SK-N-SH treated with all-trans-retinoic acid at 6 μM for 48 hours (cell line): ENCODE measurements around the gene EGFLAM.

Experiments
- ARNTL ChIP-seq: fragments of 450-650 bp; formaldehyde crosslinking; IDR thresholded peaks from 2 replicates; pipeline ENCODE4 v1.5.0; 2020; ENCODE audit warnings: low read depth, mild to moderate bottlenecking, moderate library complexity, borderline replicate concordance
- CREB5 ChIP-seq: fragments of 250-450 bp; sonication (Bioruptor Pico); IDR thresholded peaks from 2 replicates; pipeline ENCODE4 v1.5.1; 2020; ENCODE audit warnings: low read depth, mild to moderate bottlenecking, moderate library complexity
- CSDC2 ChIP-seq: fragments of 250-450 bp; sonication (Bioruptor Pico); IDR thresholded peaks from 2 replicates; pipeline ENCODE4 v1.5.0; 2020; ENCODE audit warnings: mild to moderate bottlenecking, moderate library complexity
- POU6F1 ChIP-seq: fragments of 250-450 bp; sonication (Bioruptor Pico); IDR thresholded peaks from 2 replicates; pipeline ENCODE4 v1.8.0; 2021; ENCODE audit warnings: low read depth, mild to moderate bottlenecking, moderate library complexity, borderline replicate concordance
- RARB ChIP-seq: fragments of 250-450 bp; sonication (Bioruptor Pico); IDR thresholded peaks from 2 replicates; pipeline ENCODE4 v1.8.0; 2021; ENCODE audit warnings: mild to moderate bottlenecking, moderate library complexity
- TOX ChIP-seq: fragments of 250-450 bp; sonication (Bioruptor Pico); IDR thresholded peaks from 2 replicates; pipeline ENCODE4 v1.8.0; 2021; ENCODE audit warnings: mild to moderate bottlenecking, moderate library complexity, borderline replicate concordance
- ZNF70 ChIP-seq: fragments of 450-650 bp; formaldehyde crosslinking; IDR thresholded peaks from 2 replicates; pipeline ENCODE4 v1.5.0; 2020; ENCODE audit warnings: mild to moderate bottlenecking, moderate library complexity
- TF ChIP-seq, protein P1 (sequence below): fragments of 250-450 bp; sonication (Bioruptor Pico); IDR thresholded peaks from 2 replicates; pipeline ENCODE4 v1.8.0; 2020; ENCODE audit warnings: mild to moderate bottlenecking, moderate library complexity, borderline replicate concordance

DNA sequence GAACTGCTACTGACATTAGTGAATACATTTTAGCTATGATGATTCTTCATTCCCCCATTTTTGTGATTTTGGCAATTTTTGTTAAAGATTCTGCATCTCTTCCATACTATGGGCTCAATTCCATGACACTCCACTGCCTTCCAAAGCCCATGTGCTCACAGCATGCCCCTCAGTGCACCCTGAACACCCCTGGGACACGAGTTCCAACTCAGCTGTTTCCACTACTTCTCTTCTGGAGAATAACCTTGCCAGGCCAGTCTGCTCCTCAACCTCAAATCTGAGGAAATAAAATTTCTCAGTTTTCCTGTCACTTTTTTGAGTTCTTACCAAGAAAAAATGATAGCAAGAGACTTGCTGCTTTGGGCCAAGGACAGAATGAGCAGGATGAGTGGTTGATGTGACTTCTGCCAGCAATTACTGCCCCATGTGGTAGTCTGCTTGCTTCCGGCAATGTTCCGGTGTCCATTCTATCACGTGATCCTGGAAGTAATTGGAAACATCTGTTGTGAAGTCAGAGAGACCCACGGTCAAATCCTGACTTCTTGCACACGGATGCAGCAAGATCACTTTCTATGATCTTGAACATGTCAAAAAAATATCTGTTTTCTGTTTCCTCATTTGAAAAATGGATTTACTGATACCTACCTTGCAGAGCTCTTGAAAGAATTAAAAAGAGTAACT lies 58.3 kb downstream of the EGFLAM start:
- no peak for TF ChIP-seq ARNTL (CRISPR knock-in tag)
- no peak for TF ChIP-seq TOX
- no peak for TF ChIP-seq CREB5
- TF ChIP-seq, protein P1, sequence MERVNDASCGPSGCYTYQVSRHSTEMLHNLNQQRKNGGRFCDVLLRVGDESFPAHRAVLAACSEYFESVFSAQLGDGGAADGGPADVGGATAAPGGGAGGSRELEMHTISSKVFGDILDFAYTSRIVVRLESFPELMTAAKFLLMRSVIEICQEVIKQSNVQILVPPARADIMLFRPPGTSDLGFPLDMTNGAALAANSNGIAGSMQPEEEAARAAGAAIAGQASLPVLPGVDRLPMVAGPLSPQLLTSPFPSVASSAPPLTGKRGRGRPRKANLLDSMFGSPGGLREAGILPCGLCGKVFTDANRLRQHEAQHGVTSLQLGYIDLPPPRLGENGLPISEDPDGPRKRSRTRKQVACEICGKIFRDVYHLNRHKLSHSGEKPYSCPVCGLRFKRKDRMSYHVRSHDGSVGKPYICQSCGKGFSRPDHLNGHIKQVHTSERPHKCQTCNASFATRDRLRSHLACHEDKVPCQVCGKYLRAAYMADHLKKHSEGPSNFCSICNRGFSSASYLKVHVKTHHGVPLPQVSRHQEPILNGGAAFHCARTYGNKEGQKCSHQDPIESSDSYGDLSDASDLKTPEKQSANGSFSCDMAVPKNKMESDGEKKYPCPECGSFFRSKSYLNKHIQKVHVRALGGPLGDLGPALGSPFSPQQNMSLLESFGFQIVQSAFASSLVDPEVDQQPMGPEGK (CRISPR knock-in tag): no peak
- TF ChIP-seq ZNF70 (CRISPR knock-in tag): no peak
- TF ChIP-seq CSDC2 (CRISPR knock-in tag): no peak
- no peak for TF ChIP-seq RARB (CRISPR knock-in tag)
- no peak for TF ChIP-seq POU6F1 (CRISPR knock-in tag)
